ENCODE measurements around the gene TOB1. TPM values are rescaled to one million over a fixed set of nuclear protein-coding genes. Genes with fewer than 3 reads are reported as not detected.

TOB1 gene
- total RNA-seq, 1 donor from 2014 or later: 43.9 TPM

GRCh38 chr17:50909765-50910605 is 43.8 kb upstream of the TOB1 start:
- Mint-ChIP-seq H3K4me1 (ENCODE audit: low read depth) (peaks cover 42% of the 10 kb centered on the region), H3K36me3 (ENCODE audit: insufficient read depth) (no peaks in the 10 kb centered on the region), H3K27me3 (no peaks in the 10 kb centered on the region), H3K4me3 (ENCODE audit: low read depth) (no peak overlapping the region), H3K9me3 (ENCODE audit: low read depth) (no peaks in the 10 kb centered on the region), H3K27ac (peak overlapping the region; percentile 96)
- TF ChIP-seq, protein P1, sequence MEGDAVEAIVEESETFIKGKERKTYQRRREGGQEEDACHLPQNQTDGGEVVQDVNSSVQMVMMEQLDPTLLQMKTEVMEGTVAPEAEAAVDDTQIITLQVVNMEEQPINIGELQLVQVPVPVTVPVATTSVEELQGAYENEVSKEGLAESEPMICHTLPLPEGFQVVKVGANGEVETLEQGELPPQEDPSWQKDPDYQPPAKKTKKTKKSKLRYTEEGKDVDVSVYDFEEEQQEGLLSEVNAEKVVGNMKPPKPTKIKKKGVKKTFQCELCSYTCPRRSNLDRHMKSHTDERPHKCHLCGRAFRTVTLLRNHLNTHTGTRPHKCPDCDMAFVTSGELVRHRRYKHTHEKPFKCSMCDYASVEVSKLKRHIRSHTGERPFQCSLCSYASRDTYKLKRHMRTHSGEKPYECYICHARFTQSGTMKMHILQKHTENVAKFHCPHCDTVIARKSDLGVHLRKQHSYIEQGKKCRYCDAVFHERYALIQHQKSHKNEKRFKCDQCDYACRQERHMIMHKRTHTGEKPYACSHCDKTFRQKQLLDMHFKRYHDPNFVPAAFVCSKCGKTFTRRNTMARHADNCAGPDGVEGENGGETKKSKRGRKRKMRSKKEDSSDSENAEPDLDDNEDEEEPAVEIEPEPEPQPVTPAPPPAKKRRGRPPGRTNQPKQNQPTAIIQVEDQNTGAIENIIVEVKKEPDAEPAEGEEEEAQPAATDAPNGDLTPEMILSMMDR (IDR thresholded peaks at IDR 0.05; ENCODE audit: unreplicated experiment): no peak
- no peak for DNase-seq (ENCODE audit: low spot score, unreplicated experiment)

DNA sequence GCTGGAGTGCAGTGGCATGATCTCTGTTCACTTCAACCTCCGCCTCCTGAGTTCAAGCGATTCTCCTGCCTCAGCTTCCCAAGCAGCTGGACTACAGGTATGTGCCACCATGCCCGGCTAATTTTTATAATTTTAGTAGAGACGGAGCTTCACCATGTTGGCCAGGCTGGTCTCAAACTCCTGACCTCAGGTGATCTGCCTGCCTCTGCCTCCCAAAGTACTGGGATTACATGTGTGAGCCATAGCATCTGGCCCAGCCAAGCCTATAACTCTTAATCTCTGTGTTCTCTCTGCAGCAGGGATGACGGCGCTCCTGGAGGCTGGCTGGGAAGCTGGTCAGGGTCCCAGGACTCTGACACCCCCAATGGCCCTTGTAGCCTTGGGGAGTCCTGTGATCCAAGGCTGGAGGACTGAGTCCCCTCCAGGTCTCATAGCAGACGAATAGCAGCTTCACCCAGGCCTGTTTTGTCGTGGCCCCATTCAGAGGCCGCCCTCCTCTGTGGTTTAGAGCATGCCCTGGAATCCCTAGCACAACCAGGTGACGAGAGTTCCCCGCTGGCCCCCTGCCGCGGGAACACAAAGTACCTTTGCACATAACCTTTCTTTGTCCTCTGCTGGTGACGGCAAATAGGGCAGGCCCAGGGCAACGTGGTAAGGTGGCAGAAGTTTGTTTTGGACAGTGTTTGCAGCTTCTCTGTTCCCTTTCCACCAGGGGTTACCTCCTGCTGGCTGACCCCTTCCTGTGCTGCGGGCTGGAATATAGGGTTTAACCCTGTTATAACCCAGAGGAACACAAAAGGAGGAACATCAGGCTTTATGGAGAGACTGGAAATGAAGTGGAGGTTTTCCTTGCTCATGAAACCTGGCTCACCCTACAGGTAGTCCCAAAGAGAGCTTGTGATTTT is 43.0 kb upstream of the TOB1 start:
- TF ChIP-seq, protein P1 (IDR thresholded peaks at IDR 0.05; ENCODE audit: unreplicated experiment): peak; percentile 45
- Mint-ChIP-seq H3K4me1 (ENCODE audit: low read depth) (peaks cover 41% of the 10 kb centered on the region), H3K36me3 (ENCODE audit: insufficient read depth) (no peaks in the 10 kb centered on the region), H3K4me3 (ENCODE audit: low read depth) (no peak overlapping the region), H3K27ac (peak overlapping the region; percentile 96), H3K27me3 (no peaks in the 10 kb centered on the region), H3K9me3 (ENCODE audit: low read depth) (no peaks in the 10 kb centered on the region)
- DNase-seq (ENCODE audit: low spot score, unreplicated experiment): peak; percentile 28

DNA sequence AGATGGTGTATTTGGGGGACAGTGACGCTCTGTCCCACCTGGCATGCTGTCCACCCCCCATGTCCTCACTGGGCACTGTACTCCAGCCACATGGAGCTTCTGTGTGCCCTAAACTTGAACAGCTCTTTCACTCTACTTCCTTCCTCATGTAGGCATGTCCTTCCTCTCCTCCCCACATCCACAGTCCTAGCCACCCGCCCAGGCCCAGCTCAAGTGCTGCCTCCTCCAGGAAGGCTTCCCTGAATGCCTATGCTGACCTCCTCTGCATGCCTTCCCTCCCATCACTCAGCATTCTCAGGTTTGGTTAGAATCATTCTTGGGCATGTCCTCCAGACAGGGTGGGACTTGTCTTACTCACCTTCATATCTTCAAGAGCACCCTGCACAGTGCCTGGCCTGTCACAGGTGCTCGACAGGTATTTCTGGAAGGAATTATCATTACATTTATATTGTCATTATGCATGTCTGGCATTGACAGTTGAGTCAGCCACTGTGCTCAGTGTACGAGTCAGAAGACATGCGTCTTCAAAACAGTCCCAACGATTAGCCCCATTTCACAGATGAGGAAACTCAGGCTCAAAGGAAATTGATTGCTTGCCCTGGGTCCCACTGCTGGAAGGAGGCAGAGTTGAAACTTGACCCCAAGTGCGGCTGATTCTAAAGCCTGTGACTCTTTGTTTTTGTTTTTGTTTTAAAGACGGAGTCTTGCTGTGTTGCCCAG is 42.1 kb upstream of the TOB1 start:
- Mint-ChIP-seq H3K9me3 (ENCODE audit: low read depth) (no peaks in the 10 kb centered on the region), H3K27me3 (no peaks in the 10 kb centered on the region), H3K27ac (peak overlapping the region; percentile 56), H3K4me1 (ENCODE audit: low read depth) (peaks cover 46% of the 10 kb centered on the region), H3K36me3 (ENCODE audit: insufficient read depth) (no peaks in the 10 kb centered on the region), H3K4me3 (ENCODE audit: low read depth) (peak overlapping the region; percentile 26)
- no peak for DNase-seq (ENCODE audit: low spot score, unreplicated experiment)
- TF ChIP-seq, protein P1 (IDR thresholded peaks at IDR 0.05; ENCODE audit: unreplicated experiment): no peak

- H3K4me3 Mint-ChIP-seq (ENCODE audit: low read depth): no peak overlapping the region
- no peaks in the 10 kb centered on the region for H3K36me3 Mint-ChIP-seq (ENCODE audit: insufficient read depth)
- TF ChIP-seq, protein P1 (IDR thresholded peaks at IDR 0.05; ENCODE audit: unreplicated experiment): no peak
- H3K4me1 Mint-ChIP-seq (ENCODE audit: low read depth): peaks cover 56% of the 10 kb centered on the region
- H3K9me3 Mint-ChIP-seq (ENCODE audit: low read depth): no peaks in the 10 kb centered on the region
- no peaks in the 10 kb centered on the region for H3K27me3 Mint-ChIP-seq
- no peak for DNase-seq (ENCODE audit: low spot score, unreplicated experiment)
- H3K27ac Mint-ChIP-seq: peak overlapping the region; percentile 95
These were observed 40.3 kb upstream of the TOB1 start for GRCh38 chr17:50906443-50906842.

- TF ChIP-seq, protein P1 (IDR thresholded peaks at IDR 0.05; ENCODE audit: unreplicated experiment): no peak
- H3K4me3 Mint-ChIP-seq (ENCODE audit: low read depth): peak overlapping the region; percentile 56
- no peaks in the 10 kb centered on the region for H3K36me3 Mint-ChIP-seq (ENCODE audit: insufficient read depth)
- DNase-seq (ENCODE audit: low spot score, unreplicated experiment): peak; percentile 43
- peaks cover 56% of the 10 kb centered on the region for H3K4me1 Mint-ChIP-seq (ENCODE audit: low read depth)
- no peaks in the 10 kb centered on the region for H3K9me3 Mint-ChIP-seq (ENCODE audit: low read depth)
- H3K27me3 Mint-ChIP-seq: no peaks in the 10 kb centered on the region
- peak overlapping the region; percentile 95 for H3K27ac Mint-ChIP-seq
These were observed 39.3 kb upstream of the TOB1 start for GRCh38 chr17:50905460-50905803.

All from progenitor cell of endocrine pancreas (in vitro differentiated cells).